BE2C (cell line): Measurements from ENCODE around the gene POLR2H.

Experiments
- DNase-seq: peaks from one replicate; pipeline ENCODE4 v3.0.0-alpha.2; 2020
- H3K27me3 ChIP-seq: fragments of 250-450 bp; sonication (Bioruptor Pico); 2 replicates; pipeline ENCODE4 v1.5.1; 2020; ENCODE audit warnings: mild to moderate bottlenecking
- H3K36me3 ChIP-seq: fragments of 250-450 bp; sonication (Bioruptor Pico); 2 replicates; pipeline ENCODE4 v1.5.1; 2020; ENCODE audit warnings: mild to moderate bottlenecking
- H3K4me1 ChIP-seq: fragments of 250-450 bp; sonication (Bioruptor Pico); 2 replicates; pipeline ENCODE4 v1.5.1; 2020
- H3K4me3 ChIP-seq: 2 replicates; pipeline ENCODE4 v1.5.1; 2011; ENCODE audit warnings: low read depth, low read length
- H3K9me3 ChIP-seq: fragments of 250-450 bp; sonication (Bioruptor Pico); 2 replicates; pipeline ENCODE4 v1.5.1; 2020
- TF ChIP-seq, protein P1 (sequence below): IDR thresholded peaks from 2 replicates; pipeline ENCODE4 v1.5.1; 2012; ENCODE audit warnings: mild to moderate bottlenecking, low read depth, low read length

POLR2H gene

DNA sequence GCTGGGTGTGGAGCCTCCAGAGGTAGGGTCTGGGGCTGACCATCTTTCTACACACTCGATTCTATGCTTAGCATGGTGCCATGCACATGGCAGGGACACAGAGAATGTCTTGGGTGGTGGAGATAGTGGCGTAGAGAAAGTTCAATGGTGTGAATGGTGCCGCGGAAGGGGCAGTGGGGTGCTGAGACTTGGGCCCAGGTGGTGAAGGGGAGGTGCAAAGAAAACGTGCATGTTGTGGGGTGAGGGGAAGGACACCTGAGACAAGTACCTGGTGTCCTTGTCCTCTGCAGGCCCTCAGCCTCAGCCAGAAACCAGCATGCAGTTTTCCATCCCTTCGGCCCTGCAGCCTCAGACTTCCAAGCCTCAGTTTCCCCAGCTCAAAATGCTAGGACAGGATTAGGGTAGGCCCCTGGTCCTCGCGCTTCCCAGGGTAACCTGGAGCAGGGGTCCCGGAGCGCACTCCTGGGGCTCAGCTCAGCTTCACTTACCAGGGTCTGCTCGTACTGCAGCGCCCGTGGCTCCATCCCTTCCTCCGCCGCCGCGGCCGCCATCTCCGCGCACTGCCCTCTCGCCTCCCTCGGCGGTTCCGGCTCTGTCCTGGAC is 480 bp upstream of the POLR2H start:
- peaks cover 10% of the 10 kb centered on the region for H3K36me3 ChIP-seq
- peak overlapping the region; percentile 86 for H3K4me3 ChIP-seq
- TF ChIP-seq, protein P1, sequence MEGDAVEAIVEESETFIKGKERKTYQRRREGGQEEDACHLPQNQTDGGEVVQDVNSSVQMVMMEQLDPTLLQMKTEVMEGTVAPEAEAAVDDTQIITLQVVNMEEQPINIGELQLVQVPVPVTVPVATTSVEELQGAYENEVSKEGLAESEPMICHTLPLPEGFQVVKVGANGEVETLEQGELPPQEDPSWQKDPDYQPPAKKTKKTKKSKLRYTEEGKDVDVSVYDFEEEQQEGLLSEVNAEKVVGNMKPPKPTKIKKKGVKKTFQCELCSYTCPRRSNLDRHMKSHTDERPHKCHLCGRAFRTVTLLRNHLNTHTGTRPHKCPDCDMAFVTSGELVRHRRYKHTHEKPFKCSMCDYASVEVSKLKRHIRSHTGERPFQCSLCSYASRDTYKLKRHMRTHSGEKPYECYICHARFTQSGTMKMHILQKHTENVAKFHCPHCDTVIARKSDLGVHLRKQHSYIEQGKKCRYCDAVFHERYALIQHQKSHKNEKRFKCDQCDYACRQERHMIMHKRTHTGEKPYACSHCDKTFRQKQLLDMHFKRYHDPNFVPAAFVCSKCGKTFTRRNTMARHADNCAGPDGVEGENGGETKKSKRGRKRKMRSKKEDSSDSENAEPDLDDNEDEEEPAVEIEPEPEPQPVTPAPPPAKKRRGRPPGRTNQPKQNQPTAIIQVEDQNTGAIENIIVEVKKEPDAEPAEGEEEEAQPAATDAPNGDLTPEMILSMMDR = no peak
- no peaks in the 10 kb centered on the region for H3K9me3 ChIP-seq
- DNase-seq = no peak
- H3K4me1 ChIP-seq = no peaks in the 10 kb centered on the region
- H3K27me3 ChIP-seq = no peaks in the 10 kb centered on the region

DNA sequence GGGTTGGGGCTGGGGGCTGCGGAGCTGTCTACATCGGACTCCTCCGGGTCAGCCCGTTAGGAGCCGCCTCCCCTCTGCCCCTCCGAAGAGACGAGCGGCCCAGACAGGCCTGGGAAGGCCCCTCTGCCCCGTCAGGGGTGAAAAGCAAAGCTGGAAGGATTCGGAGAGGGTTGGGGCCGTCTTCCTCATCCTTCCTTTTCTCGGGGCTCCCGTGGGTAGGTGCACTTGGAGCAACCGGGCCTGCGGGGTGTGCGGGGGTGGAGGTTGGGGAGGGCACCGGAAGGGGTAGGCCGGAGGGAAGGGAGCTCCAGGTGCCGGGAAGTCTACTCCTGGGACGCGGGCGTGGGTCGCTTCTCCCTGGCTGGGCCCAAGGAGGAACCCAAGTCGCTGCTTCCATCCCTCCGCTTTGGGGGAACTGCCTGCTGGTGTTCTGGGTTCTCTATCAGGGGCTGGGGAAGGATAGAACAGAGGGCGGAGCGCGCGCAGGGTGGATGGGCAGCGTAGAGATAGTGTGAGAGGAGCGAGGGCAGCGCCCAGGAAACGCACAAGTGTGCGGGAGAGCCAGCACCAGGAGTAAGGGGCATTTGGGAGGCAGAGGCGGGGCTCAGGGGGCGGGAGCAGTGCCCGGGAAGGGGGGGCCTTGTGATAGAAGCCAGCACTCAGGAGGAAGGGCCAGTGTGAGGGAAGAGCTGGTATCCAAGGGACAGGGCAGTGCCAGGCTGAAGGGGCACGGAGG is 590 bp downstream of the POLR2H start:
- TF ChIP-seq, protein P1 = no peak
- DNase-seq = no peak

DNA sequence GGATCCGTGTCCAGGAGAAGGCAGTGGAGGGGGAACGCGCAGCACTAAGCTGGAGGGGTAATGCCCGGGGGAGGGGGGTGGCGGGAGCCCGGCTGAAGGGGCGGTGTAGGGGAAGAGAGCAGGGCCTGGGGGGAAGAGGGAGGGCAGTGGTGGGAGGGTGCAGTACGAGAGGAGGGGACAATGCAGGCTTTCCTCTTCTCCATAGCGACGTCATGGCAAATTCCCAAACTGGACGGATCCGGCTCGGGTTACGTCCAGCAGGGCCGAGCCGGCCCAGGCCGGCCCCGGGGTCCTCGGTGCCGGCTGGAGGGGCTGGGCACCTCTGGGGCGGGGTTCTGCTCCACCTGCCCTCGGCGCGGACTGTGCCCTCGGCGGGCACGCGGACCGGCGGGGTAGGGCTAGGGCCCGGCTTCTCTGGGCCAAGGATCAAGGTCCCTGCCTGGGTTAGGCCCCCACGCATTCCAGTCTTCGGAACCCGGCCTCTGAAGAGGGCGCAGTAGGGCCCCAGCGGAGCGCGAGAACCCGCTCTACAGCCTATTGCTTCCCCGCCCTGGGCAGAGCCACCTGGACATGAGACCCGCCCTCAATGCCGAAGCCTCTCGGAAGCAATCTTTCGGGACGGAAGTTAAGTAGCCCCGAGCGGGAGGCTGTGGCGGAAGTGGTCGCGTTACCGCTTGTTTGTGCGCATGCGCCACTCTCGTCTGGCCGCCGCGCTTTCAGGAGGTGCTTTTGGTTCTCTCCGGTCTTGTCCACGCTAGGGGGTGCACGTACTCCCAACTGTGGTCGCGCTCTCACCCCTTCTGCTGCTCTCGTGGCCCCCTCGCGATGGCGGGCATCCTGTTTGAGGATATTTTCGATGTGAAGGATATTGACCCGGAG is 1.4 kb downstream of the POLR2H start:
- DNase-seq = peak; percentile 98
- Histone ChIP-seq H3K27me3 (no peaks in the 10 kb centered on the region), H3K36me3 (peaks cover 20% of the 10 kb centered on the region), H3K4me3 (peak overlapping the region; percentile 86), H3K9me3 (no peaks in the 10 kb centered on the region), H3K4me1 (no peaks in the 10 kb centered on the region)
- TF ChIP-seq, protein P1 = peak; percentile 61

More for the DNA sequence above, 590 bp downstream of the POLR2H start:
- no peaks in the 10 kb centered on the region for H3K9me3 ChIP-seq
- H3K4me1 ChIP-seq = no peaks in the 10 kb centered on the region
- H3K36me3 ChIP-seq = peaks cover 18% of the 10 kb centered on the region
- no peaks in the 10 kb centered on the region for H3K27me3 ChIP-seq
- H3K4me3 ChIP-seq = peak overlapping the region; percentile 86

DNA sequence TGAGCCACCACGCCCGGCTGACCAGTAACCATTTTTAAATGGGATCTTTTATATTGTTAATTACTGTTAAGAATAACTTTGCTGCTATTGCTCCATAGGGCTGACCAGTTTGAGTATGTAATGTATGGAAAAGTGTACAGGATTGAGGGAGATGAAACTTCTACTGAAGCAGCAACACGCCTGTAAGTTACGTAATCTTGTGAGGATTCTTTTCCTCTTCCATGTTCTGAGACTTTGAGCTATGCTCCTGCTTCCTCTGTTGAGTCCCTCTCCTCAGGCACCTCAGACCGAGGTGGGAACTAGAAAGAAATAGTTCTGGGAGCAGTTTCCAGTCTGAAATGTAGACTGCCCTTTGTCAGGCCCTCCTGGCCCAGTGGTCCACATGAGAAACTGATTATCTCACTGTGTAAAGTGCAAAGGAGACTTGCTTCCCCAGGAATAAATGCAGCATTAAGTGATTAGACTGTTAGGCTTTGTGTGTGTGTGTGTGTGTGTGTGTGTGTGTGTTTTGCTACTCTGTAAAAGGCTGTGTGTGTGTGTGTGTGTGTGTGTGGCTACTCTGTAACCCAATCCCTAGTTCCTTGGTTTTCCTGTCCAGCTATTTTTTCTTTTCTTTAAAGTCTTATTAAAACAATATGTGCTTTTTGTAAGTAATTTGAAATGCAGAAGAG is 5.2 kb downstream of the POLR2H start:
- H3K4me3 ChIP-seq = no peak overlapping the region
- no peaks in the 10 kb centered on the region for H3K4me1 ChIP-seq
- DNase-seq = no peak
- peaks cover 27% of the 10 kb centered on the region for H3K36me3 ChIP-seq
- TF ChIP-seq, protein P1 = no peak
- no peaks in the 10 kb centered on the region for H3K9me3 ChIP-seq
- no peaks in the 10 kb centered on the region for H3K27me3 ChIP-seq

DNA sequence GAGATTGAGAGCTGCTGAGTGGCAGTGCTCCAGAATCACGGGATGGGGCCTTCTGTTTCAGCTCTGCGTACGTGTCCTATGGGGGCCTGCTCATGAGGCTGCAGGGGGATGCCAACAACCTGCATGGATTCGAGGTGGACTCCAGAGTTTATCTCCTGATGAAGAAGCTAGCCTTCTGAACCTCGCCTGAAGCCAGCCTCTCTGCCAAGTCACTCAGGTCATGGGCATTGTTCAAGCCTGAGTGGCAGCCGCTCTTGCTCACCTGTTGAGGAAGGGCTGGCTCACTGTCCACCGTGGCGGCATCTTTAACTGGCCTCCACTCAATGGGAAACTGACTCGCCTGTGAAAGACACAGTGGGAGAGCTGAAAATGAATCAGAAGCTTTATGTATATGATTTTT is 6.6 kb downstream of the POLR2H start:
- no peak overlapping the region for H3K4me3 ChIP-seq
- no peaks in the 10 kb centered on the region for H3K4me1 ChIP-seq
- TF ChIP-seq, protein P1 = no peak
- H3K9me3 ChIP-seq = no peaks in the 10 kb centered on the region
- peaks cover 9% of the 10 kb centered on the region for H3K27me3 ChIP-seq
- DNase-seq = no peak
- H3K36me3 ChIP-seq = peaks cover 27% of the 10 kb centered on the region
